ENCODE data around the gene EPHB6.

GRCh38 chr7:142894985-142895593, 40.2 kb downstream of the EPHB6 start:
- TF ChIP-seq CTCF (IDR thresholded peaks at IDR 0.05 in 2 of 3, conservative IDR thresholded peaks at IDR 0.05 in 1 of 3; ENCODE audit: control insufficient read depth in 2 of 3, extremely low read depth in 1 of 3, insufficient read depth in 1 of 3, low read depth in 3 of 3, low read length in 3 of 3) (no peak), RAD21 (IDR thresholded peaks at IDR 0.05; ENCODE audit: insufficient read depth, low read depth, low read length) (no peak), RFX5 (IDR thresholded peaks at IDR 0.05; ENCODE audit: low read depth, low read length) (no peak), POLR2AphosphoS5 (IDR thresholded peaks at IDR 0.05; ENCODE audit: low read length) (no peak), POLR2A (IDR thresholded peaks at IDR 0.05; ENCODE audit: low read depth, low read length) (no peak)
